GM12892 (cell line): ENCODE measurements around the gene TTLL5.
A peak's percentile ranks its signal among the peaks of the same experiment; 100 is the strongest.

Experiments
- DNase-seq: peaks from one replicate; pipeline ENCODE4 v3.0.0; 2011; ENCODE audit not compliant: insufficient read length
- FAIRE-seq: peaks from 2 replicates; lab custom pipeline; 2011; peaks lifted over from hg19 to GRCh38; lab: Jason Lieb, UNC
- POLR2A ChIP-seq: IDR thresholded peaks from 2 replicates; pipeline ENCODE4 v1.6.1; 2011; ENCODE audit warnings: low read depth, low read length, control low read depth
- POLR2AphosphoS5 ChIP-seq: IDR thresholded peaks from 2 replicates; pipeline ENCODE4 v1.6.1; 2011; ENCODE audit warnings: low read depth, low read length, control low read depth
- TAF1 ChIP-seq: IDR thresholded peaks from 2 replicates; pipeline ENCODE4 v1.6.1; 2011; ENCODE audit warnings: low read depth, mild to moderate bottlenecking, control low read depth, low read length, borderline replicate concordance

Gene TTLL5

DNA sequence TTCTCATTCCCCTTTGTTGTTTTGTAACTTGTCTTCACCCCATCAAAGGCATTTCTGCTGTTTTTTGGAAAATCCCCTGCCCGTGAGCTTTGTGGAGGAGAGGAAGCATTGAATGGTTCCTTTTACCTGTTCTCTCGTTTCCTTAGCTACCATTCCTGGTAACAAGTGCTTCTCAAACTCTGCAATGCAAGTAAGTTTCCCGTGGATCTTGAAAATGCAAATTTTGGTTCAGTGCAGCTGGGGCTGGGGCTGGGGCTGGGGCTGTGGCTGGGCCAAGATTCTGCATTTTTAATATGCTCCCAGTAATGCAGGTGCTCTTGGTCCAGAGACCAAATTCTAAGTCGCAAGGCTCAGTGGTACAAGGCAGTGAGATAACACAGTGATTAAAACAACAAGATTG is 151.6 kb downstream of the TTLL5 start:
- TF ChIP-seq POLR2A, result no peak
- TF ChIP-seq TAF1, result no peak
- TF ChIP-seq POLR2AphosphoS5, result no peak
- FAIRE-seq (no peak), DNase-seq (no peak)

DNA sequence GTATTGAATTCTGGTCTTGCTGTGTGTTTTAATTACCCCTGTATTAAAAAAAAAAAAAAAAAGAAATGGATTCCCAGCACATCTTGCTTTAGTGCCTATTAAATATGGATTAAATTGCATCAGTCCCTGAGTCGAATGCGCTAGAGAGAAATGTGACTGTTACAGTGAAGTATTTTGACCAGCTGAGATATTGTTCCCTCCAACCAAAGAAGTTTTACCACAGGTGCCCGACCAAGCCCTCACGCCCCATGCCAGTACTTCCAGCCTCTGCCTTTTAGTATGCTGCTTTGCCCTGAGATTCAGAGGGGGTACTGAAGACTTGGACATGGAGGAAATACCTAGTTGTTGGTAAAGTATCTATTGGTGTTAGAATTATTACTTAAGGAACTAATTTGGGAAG is 159.7 kb downstream of the TTLL5 start:
- FAIRE-seq (no peak), DNase-seq (no peak)
- TF ChIP-seq POLR2AphosphoS5 (no peak), TAF1 (no peak), POLR2A (no peak)

DNA sequence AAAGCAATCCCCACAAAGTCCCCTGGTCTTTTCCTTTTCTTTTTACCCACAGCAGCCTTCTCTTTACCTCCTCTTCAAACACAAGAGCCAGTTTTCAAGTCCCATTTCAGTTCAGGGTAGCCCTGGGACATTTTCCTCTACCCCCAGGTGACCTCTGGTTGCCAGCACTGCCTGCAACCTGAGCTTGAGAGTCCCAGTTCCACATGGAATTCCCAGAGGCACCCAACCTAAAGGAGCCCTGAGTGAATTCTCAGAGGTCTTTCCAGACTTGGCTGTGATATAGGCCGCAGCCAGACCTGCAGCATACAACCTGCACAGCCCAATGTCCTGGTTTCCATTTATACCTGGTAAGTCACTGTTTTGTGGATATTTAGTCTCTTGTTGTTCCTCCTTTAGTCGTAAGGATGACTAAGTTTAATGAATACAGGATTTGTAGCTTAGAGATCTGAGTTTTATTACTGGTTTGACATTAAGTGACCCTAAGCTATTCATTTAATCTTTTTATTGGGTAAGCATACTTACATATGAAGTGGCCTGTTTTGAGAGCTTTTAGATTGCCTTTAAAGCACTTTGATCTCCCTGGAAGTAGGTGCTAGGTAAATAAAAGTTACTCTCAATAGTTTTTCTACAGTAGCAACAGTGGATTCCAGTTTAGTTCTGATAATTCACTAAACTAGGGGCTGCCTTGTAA is 160.9 kb downstream of the TTLL5 start:
- TF ChIP-seq TAF1, result no peak
- TF ChIP-seq POLR2AphosphoS5, result no peak
- no peak for TF ChIP-seq POLR2A
- FAIRE-seq (no peak), DNase-seq (no peak)

DNA sequence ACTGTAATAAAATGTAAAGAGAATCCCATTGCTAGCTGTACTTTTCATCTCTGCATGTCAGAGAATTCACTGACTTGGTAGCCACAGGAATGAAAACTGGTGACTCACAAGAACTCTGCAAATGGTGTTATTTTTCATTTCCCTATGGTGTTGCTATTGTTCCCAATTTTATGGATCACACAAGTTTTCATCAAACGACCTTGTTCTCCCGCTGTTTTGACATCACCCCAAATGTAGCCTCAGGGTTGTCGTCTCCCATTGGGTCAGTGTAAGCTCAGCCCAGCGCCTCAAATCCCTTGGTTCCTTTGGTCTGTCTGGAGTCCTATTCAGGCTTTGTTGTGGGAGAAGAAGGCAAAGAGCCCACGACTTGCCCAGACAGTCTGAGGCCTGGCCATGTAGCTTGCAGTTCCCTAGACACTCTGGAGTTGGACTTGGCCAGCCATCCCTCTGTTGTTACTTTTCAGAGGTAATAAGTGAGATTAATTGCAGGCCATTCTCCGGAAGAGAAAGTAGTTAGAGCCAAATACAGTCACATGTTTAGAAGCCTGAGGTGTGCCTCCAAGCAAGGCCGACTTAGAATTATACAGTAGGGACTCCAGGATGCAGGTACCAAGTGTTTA is 161.6 kb downstream of the TTLL5 start:
- no peak for FAIRE-seq
- TF ChIP-seq TAF1 (no peak), POLR2AphosphoS5 (no peak), POLR2A (no peak)
- no peak for DNase-seq

DNA sequence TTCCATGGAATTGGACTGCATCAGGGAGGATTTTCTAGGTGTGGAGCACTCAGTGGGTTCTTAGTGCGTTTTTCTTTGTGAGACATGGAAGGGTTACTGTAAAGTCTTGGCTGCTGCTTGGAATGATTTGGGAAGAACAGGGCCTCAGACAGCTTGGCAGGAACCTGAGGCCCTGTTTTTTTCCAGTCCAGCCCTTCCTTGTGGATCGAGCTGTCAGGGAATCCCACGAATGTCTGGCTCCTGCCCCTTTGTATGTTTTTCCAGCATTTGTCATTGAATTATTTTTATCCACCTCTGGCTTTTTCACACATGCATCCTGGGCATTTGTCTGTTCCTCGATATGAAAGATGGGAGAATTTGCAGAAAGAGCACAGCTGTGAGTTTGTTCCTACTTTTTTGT is 162.3 kb downstream of the TTLL5 start:
- FAIRE-seq (no peak), DNase-seq (no peak)
- TF ChIP-seq POLR2AphosphoS5, result no peak
- TF ChIP-seq POLR2A, result no peak
- TF ChIP-seq TAF1, result no peak

DNA sequence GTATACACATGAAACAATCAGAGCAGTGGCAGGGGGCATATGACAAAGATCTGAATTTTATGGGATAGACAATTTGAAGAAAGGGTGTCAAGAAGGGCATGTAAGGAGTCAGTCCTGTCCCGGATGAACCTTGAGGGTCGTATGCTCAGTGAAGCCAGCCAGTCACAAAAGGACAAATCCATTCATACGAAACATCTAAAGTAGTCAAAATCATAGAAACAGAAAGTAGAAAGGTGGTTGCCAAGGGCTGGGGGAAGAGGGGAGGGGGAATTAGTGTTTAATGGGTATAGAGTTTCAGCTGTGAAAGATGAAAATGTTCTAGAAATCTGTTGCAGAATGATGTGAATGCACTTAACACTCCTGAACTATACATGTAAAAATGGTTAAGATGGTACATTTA is 163.3 kb downstream of the TTLL5 start:
- FAIRE-seq (no peak), DNase-seq (no peak)
- TF ChIP-seq TAF1, result no peak
- no peak for TF ChIP-seq POLR2A
- TF ChIP-seq POLR2AphosphoS5, result no peak

DNA sequence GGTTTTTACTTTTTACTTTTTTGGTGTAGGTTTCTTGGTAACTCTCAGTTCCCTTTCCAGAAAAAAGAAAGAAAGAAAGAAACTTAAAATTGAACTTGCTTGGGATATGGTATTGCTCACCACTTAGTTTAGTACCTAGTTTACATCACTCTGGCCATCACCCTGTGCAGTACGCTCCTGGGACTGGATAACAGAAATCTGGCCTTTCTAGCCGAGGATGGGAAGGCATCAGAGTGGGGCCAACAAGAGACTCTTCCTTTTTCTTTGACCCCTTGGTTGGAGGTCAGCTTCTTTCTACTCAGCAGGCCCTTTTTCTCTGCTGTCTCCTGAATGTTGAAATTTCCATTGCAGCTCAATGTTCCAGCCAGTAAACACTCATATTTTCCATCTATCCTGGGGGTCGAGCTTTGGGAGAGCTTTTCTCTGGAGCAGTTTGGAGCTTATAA is 164.1 kb downstream of the TTLL5 start:
- TF ChIP-seq TAF1 (no peak), POLR2A (no peak), POLR2AphosphoS5 (no peak)
- peak; percentile 80 for FAIRE-seq
- no peak for DNase-seq

DNA sequence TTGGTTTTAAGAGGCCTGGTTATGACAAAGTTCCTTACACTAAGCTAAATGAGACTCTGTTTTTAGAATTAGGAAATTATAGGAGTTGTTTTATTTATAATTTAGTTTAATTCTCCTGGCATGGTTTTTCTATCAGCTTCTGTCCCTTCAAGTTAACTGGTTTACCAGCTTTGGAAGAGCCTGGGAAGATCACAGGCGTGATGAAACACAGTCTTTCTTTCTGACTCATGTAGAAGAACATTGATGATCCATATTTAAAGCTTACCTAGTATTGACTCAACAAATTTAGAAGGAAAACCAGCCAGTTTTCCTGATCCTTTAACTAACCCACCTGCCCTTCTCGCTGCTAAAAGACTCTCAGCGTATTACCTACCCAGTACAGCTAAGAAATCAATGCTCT is 165.6 kb downstream of the TTLL5 start:
- DNase-seq, result no peak
- no peak for FAIRE-seq
- TF ChIP-seq POLR2AphosphoS5 (no peak), TAF1 (no peak), POLR2A (no peak)

DNA sequence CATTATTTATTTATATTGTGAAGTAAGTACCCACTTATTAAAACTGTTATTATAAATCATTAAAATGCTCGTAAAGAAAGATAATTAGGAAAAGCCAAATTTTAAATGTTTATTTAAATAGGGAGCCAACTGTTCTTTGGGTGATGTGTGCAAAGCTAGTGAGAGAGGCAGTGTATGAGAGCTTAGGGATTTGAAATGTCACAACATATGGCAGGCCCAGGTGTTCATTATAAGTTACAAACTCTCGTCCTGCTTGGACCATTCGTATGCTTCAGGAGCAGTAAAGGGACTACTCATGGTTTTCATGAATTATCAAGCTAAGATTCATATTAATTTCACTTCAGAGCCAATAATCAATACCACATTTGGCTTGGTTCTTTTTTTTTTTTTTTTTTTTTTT is 166.3 kb downstream of the TTLL5 start:
- FAIRE-seq (no peak), DNase-seq (no peak)
- TF ChIP-seq POLR2AphosphoS5, result no peak
- no peak for TF ChIP-seq TAF1
- TF ChIP-seq POLR2A, result no peak

DNA sequence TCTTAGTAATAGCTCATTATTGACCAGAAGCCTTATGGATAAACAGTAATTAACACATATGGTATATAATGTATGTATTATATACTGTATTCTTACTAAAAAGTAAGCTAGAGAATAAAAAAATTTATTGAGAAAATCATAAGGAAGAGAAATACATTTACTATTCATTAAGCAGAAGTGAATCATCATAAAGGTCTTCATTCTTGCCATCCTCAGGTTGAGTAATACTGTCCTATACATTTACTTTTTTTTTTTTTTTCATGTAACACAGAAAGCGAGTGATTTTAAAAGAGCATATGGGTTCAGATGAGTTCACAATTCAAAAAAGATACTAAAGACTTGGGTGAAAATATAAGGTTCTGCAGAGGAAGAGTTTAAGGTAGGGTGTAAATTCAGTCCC is 168.3 kb downstream of the TTLL5 start:
- FAIRE-seq (no peak), DNase-seq (no peak)
- TF ChIP-seq POLR2A (no peak), POLR2AphosphoS5 (no peak), TAF1 (no peak)

DNA sequence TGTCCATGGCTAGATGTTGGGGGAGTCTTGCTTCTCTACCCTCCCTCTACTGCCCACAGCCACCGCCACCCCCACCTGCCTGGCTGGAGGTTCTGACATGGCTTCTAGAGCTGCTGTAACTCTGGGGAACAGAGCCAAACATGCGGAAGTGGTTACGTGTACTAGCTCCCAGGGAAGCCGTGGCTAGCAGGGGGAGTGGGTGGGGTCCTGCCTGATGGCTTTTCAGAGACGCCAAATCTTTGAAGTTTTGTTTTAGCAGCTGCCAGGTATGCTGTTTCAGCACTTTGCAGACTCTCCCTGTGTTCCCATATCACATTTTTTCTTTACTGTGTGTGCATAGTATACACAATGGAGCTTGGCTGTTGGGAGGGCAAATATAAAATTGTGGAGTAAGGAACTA is 170.4 kb downstream of the TTLL5 start:
- FAIRE-seq, result no peak
- no peak for TF ChIP-seq POLR2A
- TF ChIP-seq POLR2AphosphoS5, result no peak
- TF ChIP-seq TAF1, result no peak
- no peak for DNase-seq

DNA sequence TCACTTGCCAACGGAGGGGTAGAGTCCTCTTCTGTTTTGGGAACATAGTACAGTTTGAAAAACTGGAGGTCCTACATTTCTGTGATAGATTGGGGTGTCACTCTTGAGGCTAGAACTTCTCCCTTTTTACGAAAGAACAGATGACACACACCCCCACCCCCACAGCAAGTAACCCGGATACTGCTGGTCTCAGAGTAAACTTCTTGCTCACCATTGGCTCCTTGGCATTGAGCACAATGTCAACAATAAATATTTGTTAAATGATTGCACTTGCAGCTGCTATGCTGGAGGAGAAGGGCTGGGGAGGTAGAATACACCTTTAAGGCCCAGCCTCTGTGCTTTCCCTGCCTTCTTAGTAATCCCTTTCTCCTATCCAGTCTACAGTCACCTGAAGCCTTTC is 170.9 kb downstream of the TTLL5 start:
- TF ChIP-seq TAF1 (no peak), POLR2A (no peak), POLR2AphosphoS5 (no peak)
- DNase-seq, result no peak
- FAIRE-seq, result no peak
